Stimulated activated naive CD8-positive, alpha-beta T cell treated with anti-CD3 and anti-CD28 coated beads, Interleukin-15, Interleukin-2, amounts not matched to agents 100 U/mL and 50 U/mL, for 24 hours (primary cell): ENCODE data around the gene GID8.

Source experiments
- ATAC-seq: fragments of 150-1000 bp; cut with Tn5 transposase; one replicate; pipeline ENCODE4 v1.10.0; 2021
- DNase-seq: peaks from one replicate; pipeline ENCODE4 v3.0.0; 2021

The GID8 gene

GRCh38 chr20:62902926-62903615 is 34.9 kb upstream of the GID8 start:
- peak; percentile 35 for DNase-seq
- ATAC-seq: peak; percentile 68

GRCh38 chr20:62905536-62906117 is 32.3 kb upstream of the GID8 start:
- no peak for ATAC-seq
- DNase-seq: no peak

- DNase-seq (no peak), ATAC-seq (no peak)
Observed at GRCh38 chr20:62906209-62906608, 31.7 kb upstream of the GID8 start.

- ATAC-seq (no peak), DNase-seq (no peak)
Observed at GRCh38 chr20:62906647-62907375, 31.1 kb upstream of the GID8 start.

- DNase-seq: peak; percentile 53
- peak; percentile 53 for ATAC-seq
Observed at GRCh38 chr20:62907384-62908317, 30.3 kb upstream of the GID8 start.

- no peak for ATAC-seq
- DNase-seq: no peak
Observed at GRCh38 chr20:62908971-62909791, 28.8 kb upstream of the GID8 start.

- DNase-seq: no peak
- ATAC-seq: no peak
Observed at GRCh38 chr20:62910217-62910766, 27.7 kb upstream of the GID8 start.

- DNase-seq (no peak), ATAC-seq (no peak)
Observed at GRCh38 chr20:62910777-62911497, 27.0 kb upstream of the GID8 start.

- no peak for DNase-seq
Observed at GRCh38 chr20:62911701-62912280, 26.2 kb upstream of the GID8 start.

GRCh38 chr20:62913043-62913630 is 24.8 kb upstream of the GID8 start:
- DNase-seq: no peak
- ATAC-seq: no peak

More at GRCh38 chr20:62911701-62912280, 26.2 kb upstream of the GID8 start:
- no peak for ATAC-seq

- DNase-seq (no peak), ATAC-seq (no peak)
Observed at GRCh38 chr20:62914436-62914835, 23.5 kb upstream of the GID8 start.

- no peak for DNase-seq
- ATAC-seq: peak; percentile 37
Observed at GRCh38 chr20:62914970-62915457, 22.9 kb upstream of the GID8 start.

GRCh38 chr20:62916703-62917476 is 21.1 kb upstream of the GID8 start:
- ATAC-seq: no peak
- DNase-seq: no peak

GRCh38 chr20:62917720-62918119 is 20.2 kb upstream of the GID8 start:
- no peak for DNase-seq
- ATAC-seq: no peak

- peak; percentile 32 for DNase-seq
- no peak for ATAC-seq
Observed at GRCh38 chr20:62918147-62918546, 19.8 kb upstream of the GID8 start.

- peak; percentile 65 for DNase-seq
- ATAC-seq: peak; percentile 33
Observed at GRCh38 chr20:62918831-62919230, 19.1 kb upstream of the GID8 start.

- no peak for DNase-seq
Observed at GRCh38 chr20:62920039-62920645, 17.8 kb upstream of the GID8 start.

GRCh38 chr20:62921119-62921687 is 16.7 kb upstream of the GID8 start:
- peak; percentile 76 for DNase-seq
- ATAC-seq: peak; percentile 90

More at GRCh38 chr20:62920039-62920645, 17.8 kb upstream of the GID8 start:
- ATAC-seq: no peak
